A204.1 (cell line): ENCODE data around the gene EPB41L4A.

Source experiments
- FAIRE-seq: peaks from 2 replicates; lab custom pipeline; 2012; peaks lifted over from hg19 to GRCh38; lab: Jason Lieb, UNC

Gene EPB41L4A

DNA sequence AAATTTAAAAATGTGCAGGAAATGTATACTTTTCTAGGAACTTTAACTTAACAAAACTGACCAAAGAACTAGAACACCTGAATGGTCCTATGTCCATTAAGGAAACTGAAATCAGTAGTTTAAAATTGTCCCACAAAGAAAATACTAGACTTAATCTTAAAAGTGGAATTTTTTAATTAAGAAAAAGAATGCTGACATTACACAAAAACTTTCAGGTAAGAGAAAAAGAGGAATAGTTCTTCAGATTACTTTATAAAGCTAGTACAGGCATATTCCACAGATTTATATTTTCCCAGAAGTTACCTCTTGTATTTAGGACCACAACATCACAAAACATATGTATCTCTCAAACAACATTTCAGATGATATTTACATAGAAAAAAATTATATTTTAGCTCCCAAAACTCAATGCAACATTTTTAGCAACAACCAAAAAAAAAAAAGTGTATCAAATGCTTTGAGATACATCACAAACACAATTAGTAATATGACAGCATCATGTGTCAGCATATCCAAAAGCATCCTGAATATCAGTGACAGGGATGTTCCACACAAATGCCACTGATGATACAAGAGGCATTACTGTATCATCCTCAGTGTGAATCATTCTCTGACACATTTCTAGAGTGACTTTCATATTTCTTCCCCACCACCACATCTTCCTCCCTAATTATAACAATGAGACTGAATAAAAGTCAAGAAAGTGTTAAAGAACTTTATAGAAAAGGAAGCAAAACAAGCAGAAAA is 264.0 kb downstream of the EPB41L4A start:
- no peak for FAIRE-seq

DNA sequence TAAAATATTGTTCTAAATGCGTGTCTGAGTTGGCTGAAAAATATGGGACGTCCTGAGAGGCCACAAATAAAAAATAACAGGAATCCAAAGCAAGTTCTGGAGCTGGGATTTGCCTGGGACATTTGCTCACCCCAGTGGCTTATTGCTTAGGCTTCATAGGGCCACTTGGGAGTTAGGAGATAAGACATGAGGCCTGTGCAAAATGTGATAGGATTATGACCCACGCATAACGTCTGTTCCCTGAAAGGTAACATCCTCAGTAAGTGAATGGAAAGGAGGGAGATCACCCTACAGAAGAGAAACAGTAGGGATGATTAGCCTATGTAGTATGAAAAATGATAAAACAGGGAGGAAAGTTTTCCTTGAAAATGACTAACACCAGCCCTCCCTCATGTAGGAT is 269.4 kb downstream of the EPB41L4A start:
- no peak for FAIRE-seq

DNA sequence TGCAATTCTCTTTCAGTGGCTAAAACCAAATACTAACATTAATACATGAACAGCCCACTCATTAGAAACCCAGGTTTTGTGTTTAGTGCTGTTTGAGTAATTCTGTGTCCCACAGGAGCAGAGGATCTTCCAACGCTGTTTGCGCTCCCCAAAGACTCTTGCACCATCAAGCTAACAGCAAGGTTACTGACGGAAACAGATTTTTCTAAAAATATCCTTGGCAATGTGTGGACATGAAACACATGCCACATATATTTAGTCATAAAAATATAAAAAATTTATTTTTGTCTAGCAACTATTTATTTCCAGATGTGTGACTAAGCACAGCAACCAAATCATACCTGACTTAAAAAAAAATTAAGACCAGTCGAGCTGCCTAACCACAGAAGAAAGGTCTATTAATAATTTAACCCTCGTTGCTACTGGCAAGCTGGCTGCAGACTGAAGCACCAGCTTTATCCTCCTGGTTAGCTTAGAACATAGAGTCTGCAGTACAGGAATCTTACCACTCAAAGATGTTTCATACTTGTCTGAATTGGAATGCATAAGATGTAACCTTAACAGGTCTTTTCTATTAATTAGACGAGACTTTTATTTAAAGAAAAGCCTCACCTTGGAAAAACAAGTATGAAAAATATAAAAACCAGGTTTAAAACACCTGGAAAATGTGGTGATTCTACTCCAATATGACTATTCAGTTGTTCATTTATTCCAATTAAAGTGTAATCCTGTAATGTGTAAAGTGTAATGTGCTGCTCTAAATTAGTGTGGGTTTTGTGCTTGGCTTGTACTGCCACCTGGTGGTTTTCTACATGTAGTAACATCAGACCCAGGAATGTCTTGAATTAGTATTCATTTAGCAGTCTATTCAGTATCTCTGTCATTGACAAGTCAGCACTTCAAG is 272.5 kb downstream of the EPB41L4A start:
- FAIRE-seq, result peak; percentile 94

DNA sequence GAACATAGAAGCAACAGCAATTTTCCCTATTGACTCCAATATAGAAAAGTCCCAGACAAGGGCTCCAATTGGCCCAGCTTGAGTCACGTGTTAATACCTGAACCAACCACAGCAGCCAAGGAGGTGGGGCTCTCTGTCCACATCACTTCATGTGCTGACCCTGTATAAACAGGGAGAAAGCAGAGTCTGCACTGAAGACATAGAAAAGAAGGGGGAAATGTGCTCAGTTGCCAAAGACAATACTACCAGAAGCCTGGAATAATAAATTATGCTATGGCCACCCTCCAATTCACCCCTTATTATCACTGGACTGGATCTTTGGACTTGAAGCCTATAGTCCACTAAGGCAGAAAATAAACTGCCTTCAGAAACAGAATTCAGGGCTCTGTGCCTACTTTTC is 275.4 kb downstream of the EPB41L4A start:
- no peak for FAIRE-seq

DNA sequence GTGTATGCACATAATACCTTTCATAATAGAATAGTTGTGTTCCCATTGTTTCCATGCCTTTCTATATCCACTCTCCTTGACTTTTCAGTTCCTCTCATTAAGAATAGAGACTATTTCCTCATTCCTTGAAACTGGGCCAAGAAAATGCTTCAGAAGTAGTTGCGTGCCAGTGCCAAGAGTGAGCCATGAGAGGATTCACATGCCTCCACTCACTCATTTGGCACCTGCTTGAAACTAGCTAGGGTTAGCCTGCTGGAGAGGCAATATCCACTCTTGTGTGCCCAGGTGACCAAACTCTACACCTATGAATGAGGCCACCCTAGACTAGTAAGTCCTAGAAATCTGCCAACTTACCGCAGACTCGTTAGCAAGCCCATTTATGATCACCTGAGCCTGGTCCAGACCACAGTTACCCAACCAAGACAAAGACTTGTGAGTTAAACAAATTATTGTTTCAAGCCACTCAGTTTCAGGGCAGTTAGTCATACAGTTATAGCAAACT is 276.3 kb downstream of the EPB41L4A start:
- no peak for FAIRE-seq

DNA sequence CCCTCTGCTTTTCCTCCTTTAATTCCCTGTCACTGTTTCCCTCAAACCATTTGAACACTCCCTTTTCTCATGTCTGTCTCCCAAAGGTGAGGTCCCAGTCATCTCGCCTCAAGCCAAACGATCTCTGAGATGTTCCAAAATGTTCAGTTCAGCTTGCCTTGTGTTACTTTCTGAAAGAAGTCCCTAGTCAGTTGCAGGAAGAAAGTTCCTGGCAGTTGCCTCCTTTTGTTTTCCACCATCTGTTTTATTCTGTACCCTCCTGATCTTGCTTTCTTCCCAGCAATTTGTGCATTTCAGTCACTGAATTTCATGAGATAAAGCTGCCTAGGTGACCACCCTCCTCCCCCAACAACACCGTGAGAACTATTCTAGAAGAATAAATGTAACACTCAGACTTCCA is 277.5 kb downstream of the EPB41L4A start:
- no peak for FAIRE-seq

DNA sequence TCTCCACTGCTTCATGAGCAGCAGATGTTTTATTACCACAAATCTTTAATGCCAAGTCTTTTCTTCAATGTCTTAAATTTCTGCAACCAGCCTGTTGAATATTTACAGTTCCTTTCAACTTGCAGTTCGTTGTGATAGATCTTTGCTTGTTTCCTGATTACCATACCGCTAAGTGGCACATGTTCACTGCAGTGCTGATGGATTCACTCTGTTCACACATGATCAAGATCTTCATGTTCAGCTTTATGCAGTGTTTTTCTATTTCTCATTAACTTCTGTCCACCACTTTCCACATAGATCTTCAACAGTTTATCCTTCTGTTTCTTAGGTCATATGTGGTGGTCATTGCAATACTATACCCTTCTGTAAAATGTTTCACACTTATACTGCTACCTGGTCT is 280.6 kb downstream of the EPB41L4A start:
- no peak for FAIRE-seq

DNA sequence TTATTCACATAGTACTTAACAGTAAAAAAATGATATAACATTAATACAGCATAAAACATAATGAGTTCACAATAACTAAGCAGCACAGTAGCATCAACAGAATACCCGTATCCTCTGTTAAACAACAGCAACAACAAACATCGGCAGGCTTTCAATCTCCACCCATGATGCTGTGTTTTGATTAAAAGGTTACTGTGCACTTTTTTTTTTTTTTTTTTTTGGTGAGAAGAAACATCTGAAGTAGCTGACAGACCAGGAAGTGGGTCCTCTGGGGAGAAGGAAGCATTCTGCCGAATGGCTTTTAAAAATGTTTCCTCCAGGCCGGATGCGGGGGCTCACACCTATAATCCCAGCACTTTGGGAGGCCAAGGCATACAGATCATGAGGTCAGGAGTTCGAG is 282.3 kb downstream of the EPB41L4A start:
- FAIRE-seq, result no peak

DNA sequence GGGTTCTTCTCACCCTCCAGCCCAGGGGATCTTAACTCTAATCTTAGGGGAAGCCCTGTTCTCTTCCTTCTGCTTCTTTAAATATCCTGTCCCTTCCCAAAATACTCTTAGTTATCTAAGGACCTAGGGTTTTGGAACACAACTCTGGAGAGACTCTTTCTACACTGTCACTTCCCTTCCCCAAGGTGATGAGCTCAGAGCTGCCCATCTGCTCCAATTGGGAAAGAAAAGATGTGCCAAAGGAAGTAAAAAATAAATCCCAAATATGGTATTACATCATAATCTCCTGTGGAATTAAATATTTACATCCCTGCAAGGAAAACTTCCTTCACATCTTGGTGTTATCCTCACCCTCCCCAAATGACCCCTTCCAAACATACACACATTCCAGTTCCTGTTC is 291.2 kb downstream of the EPB41L4A start:
- no peak for FAIRE-seq

DNA sequence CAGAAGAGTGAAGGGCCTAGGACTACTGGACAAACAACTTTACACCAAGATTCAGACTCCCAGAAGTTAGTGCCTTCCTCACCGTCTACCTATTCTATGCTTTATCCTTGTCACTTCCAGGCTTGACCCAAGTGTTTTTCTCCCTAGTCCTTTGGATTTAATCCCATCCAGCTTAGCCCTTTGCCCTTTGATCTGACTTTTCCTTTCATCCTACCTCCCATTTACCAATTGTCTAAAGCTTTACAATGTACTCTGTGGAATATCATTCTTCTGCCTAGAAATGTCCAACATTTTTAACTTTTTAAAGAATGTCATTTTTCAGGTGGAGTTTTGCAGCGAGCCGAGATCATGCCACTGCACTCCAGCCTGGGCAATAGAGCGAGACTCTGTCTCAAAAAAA is 292.1 kb downstream of the EPB41L4A start:
- FAIRE-seq, result no peak

DNA sequence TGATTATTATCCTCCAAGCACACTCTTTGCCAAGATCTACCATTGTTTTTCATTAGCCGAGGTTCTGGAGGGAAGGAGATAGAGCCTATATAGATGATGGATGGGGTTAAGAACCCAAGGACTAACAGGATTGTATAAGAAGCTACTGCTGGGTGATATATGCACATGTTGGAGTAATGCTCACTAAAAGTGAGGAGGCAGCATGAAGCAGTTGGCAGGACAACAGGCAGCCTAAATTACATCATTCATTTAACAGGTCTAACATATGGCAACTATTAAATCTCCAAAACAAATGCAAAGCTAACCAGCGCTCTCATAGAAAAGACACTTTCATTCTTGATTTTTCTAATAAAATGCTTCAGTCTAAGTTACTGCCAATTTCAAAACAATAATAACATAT is 293.2 kb downstream of the EPB41L4A start:
- no peak for FAIRE-seq

DNA sequence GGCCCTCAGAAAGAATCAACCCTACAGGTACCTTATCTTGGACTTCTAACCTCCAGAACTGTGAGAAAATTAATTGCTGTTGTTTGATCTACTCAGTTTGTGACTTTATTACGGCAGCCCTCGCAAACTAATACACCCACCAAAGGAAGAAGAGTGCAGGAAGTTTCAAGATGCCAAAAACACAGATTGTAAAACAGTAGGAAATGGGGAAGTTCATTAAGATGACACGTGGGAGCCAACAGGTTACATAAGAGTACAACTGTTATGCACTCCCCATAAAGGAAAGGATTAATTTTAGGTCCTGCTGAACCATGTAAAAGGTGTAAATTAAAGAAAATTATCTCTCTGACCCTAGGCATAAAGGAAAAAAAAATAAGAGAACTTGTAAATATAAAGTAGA is 294.3 kb downstream of the EPB41L4A start:
- no peak for FAIRE-seq

DNA sequence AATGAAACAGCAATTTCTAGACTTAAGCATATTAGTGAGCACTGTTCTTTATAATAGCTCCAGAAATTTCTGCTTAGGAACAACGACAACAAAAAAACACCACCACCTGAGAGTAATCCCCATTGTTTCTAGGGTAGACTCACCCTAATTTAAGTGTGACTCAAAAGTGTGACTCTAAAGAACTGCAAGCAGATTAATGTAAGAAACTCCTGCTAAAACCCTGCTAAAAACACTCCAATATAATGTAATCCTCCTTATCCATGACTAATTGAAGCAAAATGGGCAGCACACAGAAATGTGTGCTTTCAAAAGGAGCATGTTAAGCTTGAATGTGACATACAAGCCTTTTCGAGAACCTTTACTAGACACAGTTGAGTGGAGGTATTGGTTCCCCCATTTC is 296.0 kb downstream of the EPB41L4A start:
- no peak for FAIRE-seq

DNA sequence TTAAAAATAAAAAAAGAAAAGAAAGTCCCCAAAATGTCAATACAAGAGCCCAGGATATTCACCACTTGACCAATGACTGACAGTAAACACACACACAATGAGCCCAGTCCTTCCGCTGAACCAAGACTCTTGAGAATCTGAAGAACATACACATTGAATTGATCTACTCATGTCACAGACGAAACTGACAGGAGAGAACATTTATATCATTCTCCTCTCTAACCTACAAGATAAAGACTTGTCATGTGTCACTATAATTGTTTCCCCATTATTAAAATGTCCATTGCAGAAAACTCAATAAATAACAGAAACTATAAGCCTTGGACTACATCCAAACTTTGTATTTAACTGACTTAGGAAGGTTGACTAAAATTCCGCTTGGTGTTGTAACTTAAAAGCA is 296.7 kb downstream of the EPB41L4A start:
- FAIRE-seq, result no peak

DNA sequence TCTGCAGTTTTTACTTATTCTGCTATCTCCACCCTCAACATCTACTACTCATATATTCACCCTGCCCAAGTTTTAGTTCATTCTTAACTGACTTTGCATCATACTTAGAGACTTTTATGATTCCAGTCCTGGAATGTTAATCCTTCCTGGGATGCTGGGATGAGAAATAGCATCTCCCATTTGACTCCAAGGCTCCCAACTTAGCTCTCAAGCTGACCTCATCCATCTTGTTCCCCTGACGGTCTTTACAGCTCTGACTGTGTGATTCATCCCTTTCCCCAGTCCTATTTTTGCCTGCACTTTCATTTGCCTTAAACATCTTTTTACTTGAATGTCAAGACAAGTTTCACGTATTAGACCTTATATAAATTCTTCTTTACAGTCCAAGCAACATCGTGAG is 297.8 kb downstream of the EPB41L4A start:
- FAIRE-seq, result no peak

DNA sequence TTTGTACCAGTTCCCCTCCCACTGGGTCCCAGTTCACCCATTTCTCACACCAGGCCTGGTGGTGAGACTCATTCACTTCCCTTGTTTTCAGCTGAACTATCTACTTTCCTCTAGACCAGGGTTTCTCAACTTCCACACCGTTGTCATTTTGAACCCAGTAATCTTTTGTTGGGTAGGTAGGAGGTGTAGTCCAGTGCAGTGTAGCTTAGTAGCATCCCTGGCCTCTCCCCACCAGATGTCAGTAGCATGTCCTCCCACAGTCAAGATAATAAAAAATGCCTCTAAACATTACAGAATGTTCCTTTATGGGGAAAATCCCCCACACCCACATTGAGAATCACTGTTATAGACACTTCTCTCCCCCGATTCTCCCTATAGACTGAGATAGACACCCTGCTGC is 299.1 kb downstream of the EPB41L4A start:
- FAIRE-seq, result no peak

DNA sequence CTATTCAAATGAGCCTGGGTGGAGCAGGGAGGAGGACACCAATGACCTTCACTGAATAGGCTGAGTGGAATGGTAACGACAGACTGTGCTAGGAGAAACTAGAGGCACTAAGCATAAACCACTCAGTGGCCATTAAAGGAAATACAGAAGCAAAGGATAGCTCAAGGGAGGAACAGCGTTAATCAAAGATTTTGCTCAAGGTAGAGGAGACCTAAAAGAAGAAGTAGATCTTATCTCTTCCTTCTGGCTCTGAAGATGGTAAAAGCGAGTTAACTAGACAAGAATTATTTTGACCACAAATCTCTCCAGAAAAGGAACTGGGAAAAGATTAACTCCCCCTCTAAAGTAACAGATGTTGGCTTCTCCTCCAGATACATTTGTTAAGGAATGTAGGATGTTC is 299.6 kb downstream of the EPB41L4A start:
- no peak for FAIRE-seq

DNA sequence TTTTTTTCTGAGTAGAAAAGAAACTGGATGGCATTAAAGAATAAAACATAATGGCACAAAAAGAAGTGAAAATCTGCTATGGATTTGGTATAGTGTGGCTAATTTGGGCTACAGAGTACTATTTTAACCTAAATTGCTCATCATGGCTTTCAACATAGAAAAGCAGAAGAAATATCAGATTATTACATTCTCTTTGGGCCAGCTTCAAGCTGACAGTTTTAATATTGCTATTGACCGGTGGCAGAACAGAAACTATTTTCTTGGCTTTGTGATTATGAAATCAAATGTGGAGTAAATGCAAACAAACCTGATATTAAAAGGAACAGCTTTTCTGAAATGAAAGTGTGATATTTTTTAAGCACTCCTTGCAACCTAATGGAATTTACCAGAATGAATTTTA is 301.5 kb downstream of the EPB41L4A start:
- no peak for FAIRE-seq

DNA sequence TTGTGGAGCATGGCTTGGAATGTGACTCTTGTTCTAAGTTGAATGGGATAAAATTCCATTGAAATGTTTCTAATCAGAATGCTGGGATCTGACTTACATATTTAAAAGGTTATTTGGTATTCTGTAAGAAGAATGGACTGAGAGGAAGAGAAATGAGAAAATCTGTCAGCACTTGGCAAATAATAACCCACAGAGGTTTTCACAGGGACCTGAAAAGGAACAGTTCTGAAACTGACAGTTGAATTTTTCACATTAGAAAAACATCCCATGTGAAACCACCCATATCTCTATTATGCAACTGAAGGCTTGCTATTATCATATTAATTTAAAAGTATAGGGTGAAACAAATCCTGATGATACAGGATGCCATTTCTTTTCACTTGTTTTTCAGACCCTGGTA is 302.7 kb downstream of the EPB41L4A start:
- no peak for FAIRE-seq

DNA sequence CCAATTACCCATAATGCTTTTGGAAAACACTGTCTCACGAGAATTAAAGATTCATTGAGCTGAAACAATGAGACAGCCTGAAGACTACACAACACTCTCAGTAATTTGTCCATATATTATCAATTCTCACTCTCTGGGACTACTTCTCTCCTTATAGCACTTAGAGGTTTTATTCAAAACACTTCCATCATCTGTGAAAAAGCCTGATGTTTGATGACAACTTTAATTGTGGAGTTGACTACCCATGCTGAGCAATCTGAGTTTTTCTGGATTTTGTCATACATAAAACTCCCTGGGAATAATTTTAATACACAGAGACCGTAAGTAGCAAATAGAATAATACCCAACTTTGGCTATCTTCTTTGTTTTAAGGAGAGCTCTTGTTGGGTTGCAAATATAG is 305.5 kb downstream of the EPB41L4A start:
- no peak for FAIRE-seq
